NT2/D1 (cell line): ENCODE measurements around the gene VAV2.

Experiments
- SUZ12 ChIP-seq: IDR thresholded peaks from 2 replicates; pipeline ENCODE4 v1.6.1; 2011; ENCODE audit not compliant: insufficient read length, insufficient read depth; ENCODE audit errors: extremely low read depth
- YY1 ChIP-seq: IDR thresholded peaks from 2 replicates; pipeline ENCODE4 v1.6.1; 2011; ENCODE audit not compliant: insufficient read length, insufficient read depth
- ZNF274 ChIP-seq: IDR thresholded peaks from 2 replicates; pipeline ENCODE4 v1.6.1; 2011; ENCODE audit warnings: mild to moderate bottlenecking, low read depth, low read length

GRCh38 chr9:133999851-134000265 is 7.7 kb upstream of the VAV2 start:
- TF ChIP-seq ZNF274 (no peak), YY1 (no peak), SUZ12 (no peak)
